ENCODE results near the gene KCNQ1OT1.

DNA sequence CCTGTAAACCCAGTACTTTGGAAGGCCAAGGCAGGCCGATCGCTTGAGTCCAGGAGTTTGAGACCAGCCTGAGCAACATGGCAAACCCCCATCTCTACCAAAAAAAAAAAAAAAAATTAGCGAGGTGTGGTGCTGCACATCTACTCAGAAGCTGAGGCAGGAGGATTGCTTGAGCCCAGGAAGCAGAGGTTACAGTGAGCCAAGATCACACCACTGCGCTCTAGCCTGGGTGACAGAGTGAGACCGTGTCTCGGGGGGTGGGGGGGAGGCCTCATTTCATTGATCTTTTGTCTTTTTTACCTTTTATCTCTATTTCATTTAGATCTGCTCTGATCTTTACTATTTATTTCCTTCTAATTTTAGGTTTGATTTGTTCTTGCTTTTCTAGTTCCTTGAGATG lies 51.8 kb downstream of the KCNQ1OT1 start:
- TF ChIP-seq, protein P1, sequence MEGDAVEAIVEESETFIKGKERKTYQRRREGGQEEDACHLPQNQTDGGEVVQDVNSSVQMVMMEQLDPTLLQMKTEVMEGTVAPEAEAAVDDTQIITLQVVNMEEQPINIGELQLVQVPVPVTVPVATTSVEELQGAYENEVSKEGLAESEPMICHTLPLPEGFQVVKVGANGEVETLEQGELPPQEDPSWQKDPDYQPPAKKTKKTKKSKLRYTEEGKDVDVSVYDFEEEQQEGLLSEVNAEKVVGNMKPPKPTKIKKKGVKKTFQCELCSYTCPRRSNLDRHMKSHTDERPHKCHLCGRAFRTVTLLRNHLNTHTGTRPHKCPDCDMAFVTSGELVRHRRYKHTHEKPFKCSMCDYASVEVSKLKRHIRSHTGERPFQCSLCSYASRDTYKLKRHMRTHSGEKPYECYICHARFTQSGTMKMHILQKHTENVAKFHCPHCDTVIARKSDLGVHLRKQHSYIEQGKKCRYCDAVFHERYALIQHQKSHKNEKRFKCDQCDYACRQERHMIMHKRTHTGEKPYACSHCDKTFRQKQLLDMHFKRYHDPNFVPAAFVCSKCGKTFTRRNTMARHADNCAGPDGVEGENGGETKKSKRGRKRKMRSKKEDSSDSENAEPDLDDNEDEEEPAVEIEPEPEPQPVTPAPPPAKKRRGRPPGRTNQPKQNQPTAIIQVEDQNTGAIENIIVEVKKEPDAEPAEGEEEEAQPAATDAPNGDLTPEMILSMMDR (IDR thresholded peaks at IDR 0.05 in 8 of 11, conservative IDR thresholded peaks at IDR 0.05 in 3 of 11), result no peak
- TF ChIP-seq POLR2A (IDR thresholded peaks at IDR 0.05), result no peak
